Loucy (cell line): Measurements from ENCODE around the gene CHMP1A.

ENCODE experiments used
- H2AFZ ChIP-seq: fragments of 200-600 bp; sonication (generic); 2 replicates; pipeline ENCODE4 v1.6.0; 2016; ENCODE audit warnings: antibody characterized with exemption, mild to moderate bottlenecking, low read length, moderate library complexity
- H3F3A ChIP-seq: fragments of 200-600 bp; 2 replicates; pipeline ENCODE4 v1.6.0; 2016; ENCODE audit warnings: antibody characterized with exemption, low read depth, mild to moderate bottlenecking
- H3K27me3 ChIP-seq: fragments of 200-600 bp; sonication (generic); 2 replicates; pipeline ENCODE4 v1.6.1; 2014; ENCODE audit warnings: low read length, mild to moderate bottlenecking; ENCODE audit not compliant: insufficient read depth, poor library complexity, severe bottlenecking
- H3K36me3 ChIP-seq: fragments of 200-600 bp; sonication (generic); 2 replicates; pipeline ENCODE4 v1.6.1; 2016; ENCODE audit warnings: low read length; ENCODE audit not compliant: insufficient read depth
- H3K4me1 ChIP-seq: fragments of 200-600 bp; sonication (generic); 2 replicates; pipeline ENCODE4 v1.5.1; 2014; ENCODE audit warnings: low read length, mild to moderate bottlenecking; ENCODE audit not compliant: insufficient read depth, poor library complexity, severe bottlenecking
- H3K4me2 ChIP-seq: fragments of 200-600 bp; sonication (generic); 2 replicates; pipeline ENCODE4 v1.6.0; 2014; ENCODE audit warnings: antibody characterized with exemption, low read length, low read depth, mild to moderate bottlenecking; ENCODE audit not compliant: poor library complexity, severe bottlenecking
- H3K4me3 ChIP-seq: fragments of 200-600 bp; sonication (generic); 2 replicates; pipeline ENCODE4 v1.5.1; 2014; ENCODE audit warnings: low read length, mild to moderate bottlenecking, mixed read lengths; ENCODE audit not compliant: poor library complexity, severe bottlenecking
- H3K79me2 ChIP-seq: fragments of 200-600 bp; sonication (generic); 2 replicates; pipeline ENCODE4 v1.6.1; 2014; ENCODE audit warnings: low read length; ENCODE audit not compliant: insufficient read depth
- H3K9ac ChIP-seq: fragments of 200-600 bp; sonication (generic); 2 replicates; pipeline ENCODE4 v1.6.0; 2014; ENCODE audit warnings: mild to moderate bottlenecking, low read depth, low read length, moderate library complexity; ENCODE audit not compliant: poor library complexity, severe bottlenecking
- H3K9me2 ChIP-seq: fragments of 200-600 bp; sonication (generic); replicated peaks from 2 replicates; pipeline ENCODE4 v1.6.1; 2016; ENCODE audit warnings: low read depth, low read length, mixed read lengths
- H3K9me3 ChIP-seq: fragments of 200-600 bp; sonication (generic); 2 replicates; pipeline ENCODE4 v1.6.1; 2014; ENCODE audit warnings: mild to moderate bottlenecking, antibody characterized with exemption, low read length, low read depth; ENCODE audit not compliant: insufficient read depth
- H4K20me1 ChIP-seq: fragments of 200-600 bp; sonication (generic); 2 replicates; pipeline ENCODE4 v1.6.0; 2014; ENCODE audit warnings: antibody characterized with exemption, low read length, mild to moderate bottlenecking; ENCODE audit not compliant: insufficient read depth, poor library complexity, severe bottlenecking
- EZH2phosphoT487 ChIP-seq: fragments of 200-600 bp; IDR thresholded peaks from 2 replicates; pipeline ENCODE4 v1.6.1; 2018; ENCODE audit warnings: antibody characterized with exemption, mild to moderate bottlenecking, moderate library complexity, borderline replicate concordance
- TF ChIP-seq, protein P1 (sequence below): fragments of 200-600 bp; sonication (generic); conservative IDR thresholded peaks from 2 replicates; pipeline ENCODE4 v1.5.1; 2014; ENCODE audit warnings: mild to moderate bottlenecking, antibody characterized with exemption, low read length

Gene CHMP1A

DNA sequence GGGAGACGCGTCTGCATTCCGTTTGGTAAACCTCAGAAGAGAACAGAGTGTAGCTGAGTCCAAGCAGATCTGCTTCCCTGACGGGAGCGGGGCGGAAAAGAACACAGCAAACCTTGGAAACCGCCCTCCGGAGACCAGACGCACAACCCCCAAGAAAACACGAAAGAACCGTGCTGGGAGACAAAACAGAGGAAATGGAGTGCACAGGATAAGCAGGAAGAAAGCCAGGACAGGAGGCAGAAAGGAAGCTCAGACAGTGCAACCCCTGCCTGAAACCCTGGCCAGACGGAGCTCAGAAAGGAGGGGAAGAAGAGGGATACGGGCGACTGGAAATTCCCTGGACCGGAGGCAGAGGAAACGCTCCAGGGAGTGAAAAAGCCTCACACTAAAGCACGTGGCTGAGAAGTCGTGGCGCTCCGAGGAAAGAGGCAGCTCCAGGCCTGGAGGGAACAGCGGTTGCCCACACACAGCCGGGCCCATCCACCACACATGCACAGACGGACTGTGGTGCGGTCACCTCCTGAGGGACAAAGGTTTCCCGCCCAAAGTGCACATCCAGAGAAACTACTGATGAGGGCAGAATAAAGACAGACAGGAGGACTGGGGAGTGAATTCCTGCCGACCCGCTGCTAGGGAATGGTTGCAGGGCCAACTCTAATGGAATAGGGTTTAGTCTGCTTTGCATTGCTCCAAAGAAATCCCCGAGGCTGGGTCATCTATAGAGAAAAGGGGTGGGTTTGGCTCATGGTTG lies 33.8 kb downstream of the CHMP1A start:
- H3K9ac ChIP-seq: no peak overlapping the region
- no peaks in the 10 kb centered on the region for H3K79me2 ChIP-seq
- H3K36me3 ChIP-seq: no peaks in the 10 kb centered on the region
- H3K4me2 ChIP-seq: no peak overlapping the region
- H2AFZ ChIP-seq: no peak overlapping the region
- TF ChIP-seq, protein P1, sequence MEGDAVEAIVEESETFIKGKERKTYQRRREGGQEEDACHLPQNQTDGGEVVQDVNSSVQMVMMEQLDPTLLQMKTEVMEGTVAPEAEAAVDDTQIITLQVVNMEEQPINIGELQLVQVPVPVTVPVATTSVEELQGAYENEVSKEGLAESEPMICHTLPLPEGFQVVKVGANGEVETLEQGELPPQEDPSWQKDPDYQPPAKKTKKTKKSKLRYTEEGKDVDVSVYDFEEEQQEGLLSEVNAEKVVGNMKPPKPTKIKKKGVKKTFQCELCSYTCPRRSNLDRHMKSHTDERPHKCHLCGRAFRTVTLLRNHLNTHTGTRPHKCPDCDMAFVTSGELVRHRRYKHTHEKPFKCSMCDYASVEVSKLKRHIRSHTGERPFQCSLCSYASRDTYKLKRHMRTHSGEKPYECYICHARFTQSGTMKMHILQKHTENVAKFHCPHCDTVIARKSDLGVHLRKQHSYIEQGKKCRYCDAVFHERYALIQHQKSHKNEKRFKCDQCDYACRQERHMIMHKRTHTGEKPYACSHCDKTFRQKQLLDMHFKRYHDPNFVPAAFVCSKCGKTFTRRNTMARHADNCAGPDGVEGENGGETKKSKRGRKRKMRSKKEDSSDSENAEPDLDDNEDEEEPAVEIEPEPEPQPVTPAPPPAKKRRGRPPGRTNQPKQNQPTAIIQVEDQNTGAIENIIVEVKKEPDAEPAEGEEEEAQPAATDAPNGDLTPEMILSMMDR: no peak
- TF ChIP-seq EZH2phosphoT487: no peak
- H3F3A ChIP-seq: no peaks in the 10 kb centered on the region
- no peaks in the 10 kb centered on the region for H3K9me2 ChIP-seq
- H4K20me1 ChIP-seq: no peaks in the 10 kb centered on the region
- no peaks in the 10 kb centered on the region for H3K27me3 ChIP-seq
- no peaks in the 10 kb centered on the region for H3K9me3 ChIP-seq
- H3K4me3 ChIP-seq: no peak overlapping the region
- H3K4me1 ChIP-seq: no peaks in the 10 kb centered on the region

DNA sequence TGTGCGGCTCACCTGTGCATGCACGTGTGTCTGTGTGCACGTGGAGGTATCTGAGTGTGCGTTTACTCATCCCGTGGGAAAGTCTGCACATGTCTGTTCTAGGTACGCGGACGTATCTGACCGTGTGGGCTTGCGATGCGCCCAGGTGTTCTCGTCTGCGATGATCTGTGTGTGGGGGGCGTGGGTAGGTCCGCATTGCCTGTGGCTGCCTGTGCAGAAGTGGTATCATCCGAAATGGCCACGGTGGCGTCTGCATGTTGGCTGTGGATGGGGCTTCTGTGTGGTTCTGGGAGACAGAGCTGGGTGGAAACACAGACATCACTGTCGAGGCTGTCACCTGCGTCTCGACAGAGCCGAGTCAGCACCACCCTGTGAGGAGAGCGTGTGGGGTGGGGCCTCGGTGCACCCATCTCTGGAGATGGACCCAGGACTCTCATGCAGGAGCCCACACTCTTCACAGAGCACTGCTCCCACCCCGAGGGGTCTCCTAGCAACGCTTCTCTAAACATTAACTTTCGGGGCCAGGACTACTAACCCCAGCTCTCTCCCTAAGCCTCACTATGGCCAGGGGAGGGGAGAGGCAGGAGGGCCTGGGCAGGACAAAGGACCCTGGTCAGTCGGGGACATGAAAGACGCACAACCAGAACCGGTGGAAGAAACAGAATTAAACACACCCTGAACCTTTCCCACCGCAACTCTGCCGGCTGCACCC lies 35.7 kb downstream of the CHMP1A start:
- Histone ChIP-seq H3K79me2 (no peaks in the 10 kb centered on the region), H3K27me3 (no peaks in the 10 kb centered on the region), H3K9me3 (no peaks in the 10 kb centered on the region), H3K9me2 (no peaks in the 10 kb centered on the region), H2AFZ (no peak overlapping the region), H3K4me2 (no peak overlapping the region), H3K36me3 (no peaks in the 10 kb centered on the region), H3F3A (no peaks in the 10 kb centered on the region), H3K4me1 (peaks cover 2% of the 10 kb centered on the region), H3K9ac (no peak overlapping the region), H3K4me3 (no peak overlapping the region), H4K20me1 (no peaks in the 10 kb centered on the region)
- TF ChIP-seq, protein P1: no peak
- no peak for TF ChIP-seq EZH2phosphoT487

DNA sequence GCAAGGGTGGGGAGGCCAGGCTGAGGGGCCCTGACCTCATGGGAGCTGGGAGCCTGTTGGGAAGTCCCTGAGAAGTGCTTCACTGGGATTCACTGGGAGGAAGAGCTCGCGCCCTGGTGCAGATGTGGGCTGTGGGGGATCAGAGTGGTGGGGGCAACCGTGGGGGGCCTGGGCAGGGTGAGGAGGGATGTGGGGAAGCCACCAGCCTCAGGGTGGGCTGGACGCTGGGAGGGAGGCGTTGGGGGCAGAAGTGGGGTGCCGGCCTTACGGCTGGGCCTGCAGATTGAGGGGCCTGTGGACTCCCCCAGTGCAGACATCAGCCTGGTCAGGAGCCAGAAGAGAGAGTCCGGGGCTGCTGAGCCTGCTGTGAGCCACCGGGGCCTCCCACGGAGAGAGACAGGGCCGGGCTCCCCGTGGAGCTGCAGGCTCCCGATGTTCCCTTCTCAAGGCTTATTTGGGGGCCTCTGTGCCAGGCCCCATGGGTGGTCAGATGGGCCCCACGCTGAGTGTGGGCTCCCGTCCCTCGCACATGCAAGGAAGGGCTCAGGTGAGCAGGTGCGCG lies 36.3 kb downstream of the CHMP1A start:
- no peak overlapping the region for H3K4me2 ChIP-seq
- no peaks in the 10 kb centered on the region for H3K27me3 ChIP-seq
- peaks cover 7% of the 10 kb centered on the region for H3K4me1 ChIP-seq
- no peak overlapping the region for H2AFZ ChIP-seq
- TF ChIP-seq, protein P1: no peak
- no peak overlapping the region for H3K9ac ChIP-seq
- H3K9me2 ChIP-seq: no peaks in the 10 kb centered on the region
- H3K9me3 ChIP-seq: no peaks in the 10 kb centered on the region
- H3K4me3 ChIP-seq: no peak overlapping the region
- H4K20me1 ChIP-seq: no peaks in the 10 kb centered on the region
- no peaks in the 10 kb centered on the region for H3F3A ChIP-seq
- no peaks in the 10 kb centered on the region for H3K79me2 ChIP-seq
- no peaks in the 10 kb centered on the region for H3K36me3 ChIP-seq
